ENCODE measurements around the gene FAM50B.
A peak's percentile ranks its signal among the peaks of the same experiment; 100 is the strongest.

FAM50B gene

GRCh38 chr6:3819161-3820110 lies 29.7 kb upstream of the FAM50B start:
- TF ChIP-seq CTCF (IDR thresholded peaks at IDR 0.05; ENCODE audit: low read length, missing control alignments): no peak
- H3K4me3 ChIP-seq (replicated peaks; ENCODE audit: low read depth, low read length): no peak overlapping the region
- DNase-seq (ENCODE audit: low read depth): no peak

- no peak for TF ChIP-seq CTCF (IDR thresholded peaks at IDR 0.05; ENCODE audit: low read length, missing control alignments)
- no peak for DNase-seq (ENCODE audit: low read depth)
- no peak overlapping the region for H3K4me3 ChIP-seq (replicated peaks; ENCODE audit: low read depth, low read length)
Observed at GRCh38 chr6:3820563-3820962, 28.6 kb upstream of the FAM50B start.

- DNase-seq (ENCODE audit: low read depth): peak; percentile 39
- TF ChIP-seq CTCF (IDR thresholded peaks at IDR 0.05; ENCODE audit: low read length, missing control alignments): no peak
- H3K4me3 ChIP-seq (replicated peaks; ENCODE audit: low read depth, low read length): no peak overlapping the region
Observed at GRCh38 chr6:3822747-3823445, 26.3 kb upstream of the FAM50B start.

GRCh38 chr6:3823671-3824070 lies 25.5 kb upstream of the FAM50B start:
- H3K4me3 ChIP-seq (replicated peaks; ENCODE audit: low read depth, low read length): no peak overlapping the region
- no peak for TF ChIP-seq CTCF (IDR thresholded peaks at IDR 0.05; ENCODE audit: low read length, missing control alignments)
- DNase-seq (ENCODE audit: low read depth): no peak

- peak; percentile 67 for DNase-seq (ENCODE audit: low read depth)
- H3K4me3 ChIP-seq (replicated peaks; ENCODE audit: low read depth, low read length): peak overlapping the region; percentile 43
- TF ChIP-seq CTCF (IDR thresholded peaks at IDR 0.05; ENCODE audit: low read length, missing control alignments): peak; percentile 48
Observed at GRCh38 chr6:3825331-3825831, 23.8 kb upstream of the FAM50B start.

GRCh38 chr6:3825851-3826581 lies 23.2 kb upstream of the FAM50B start:
- H3K4me3 ChIP-seq (replicated peaks; ENCODE audit: low read depth, low read length): peak overlapping the region; percentile 43
- DNase-seq (ENCODE audit: low read depth): peak; percentile 99
- no peak for TF ChIP-seq CTCF (IDR thresholded peaks at IDR 0.05; ENCODE audit: low read length, missing control alignments)
